DMS53 (cell line): ENCODE measurements around the gene FCER2.
A peak's percentile ranks its signal among the peaks of the same experiment; 100 is the strongest.

Experiments
- DNase-seq: peaks from one replicate; lab custom pipeline; 2025; lab: John Stamatoyannopoulos, UW

FCER2 gene

GRCh38 chr19:7733376-7733775 is 31.4 kb upstream of the FCER2 start:
- DNase-seq, result no peak

- DNase-seq, result no peak
Observed at GRCh38 chr19:7732045-7732444, 30.1 kb upstream of the FCER2 start, which contains the start of gene CLEC4G. TSS of gene CLEC4G (minus strand) at chr19:7732110. CDS start at chr19:7732102, 8 bp downstream.

- no peak for DNase-seq
Observed at GRCh38 chr19:7731615-7732014, 29.7 kb upstream of the FCER2 start.

DNA sequence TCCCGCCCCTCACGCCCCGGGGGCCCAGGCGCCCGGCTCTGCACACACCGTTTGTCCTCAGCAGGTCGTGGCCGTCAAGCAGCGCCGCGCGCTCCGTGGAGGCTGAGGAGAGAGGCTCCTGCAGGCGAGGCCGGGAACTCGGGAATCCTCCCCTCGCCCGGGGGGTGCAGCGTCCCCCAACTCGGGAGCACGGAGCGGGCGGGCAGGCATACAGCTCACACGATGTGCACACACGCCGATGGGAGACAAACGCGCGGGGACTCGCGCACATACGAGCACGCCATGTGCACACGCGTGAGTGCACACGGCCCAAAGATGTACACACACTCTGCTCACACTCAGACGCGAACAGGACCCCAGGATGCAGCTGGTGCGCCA is 29.3 kb upstream of the FCER2 start:
- DNase-seq, result no peak

DNA sequence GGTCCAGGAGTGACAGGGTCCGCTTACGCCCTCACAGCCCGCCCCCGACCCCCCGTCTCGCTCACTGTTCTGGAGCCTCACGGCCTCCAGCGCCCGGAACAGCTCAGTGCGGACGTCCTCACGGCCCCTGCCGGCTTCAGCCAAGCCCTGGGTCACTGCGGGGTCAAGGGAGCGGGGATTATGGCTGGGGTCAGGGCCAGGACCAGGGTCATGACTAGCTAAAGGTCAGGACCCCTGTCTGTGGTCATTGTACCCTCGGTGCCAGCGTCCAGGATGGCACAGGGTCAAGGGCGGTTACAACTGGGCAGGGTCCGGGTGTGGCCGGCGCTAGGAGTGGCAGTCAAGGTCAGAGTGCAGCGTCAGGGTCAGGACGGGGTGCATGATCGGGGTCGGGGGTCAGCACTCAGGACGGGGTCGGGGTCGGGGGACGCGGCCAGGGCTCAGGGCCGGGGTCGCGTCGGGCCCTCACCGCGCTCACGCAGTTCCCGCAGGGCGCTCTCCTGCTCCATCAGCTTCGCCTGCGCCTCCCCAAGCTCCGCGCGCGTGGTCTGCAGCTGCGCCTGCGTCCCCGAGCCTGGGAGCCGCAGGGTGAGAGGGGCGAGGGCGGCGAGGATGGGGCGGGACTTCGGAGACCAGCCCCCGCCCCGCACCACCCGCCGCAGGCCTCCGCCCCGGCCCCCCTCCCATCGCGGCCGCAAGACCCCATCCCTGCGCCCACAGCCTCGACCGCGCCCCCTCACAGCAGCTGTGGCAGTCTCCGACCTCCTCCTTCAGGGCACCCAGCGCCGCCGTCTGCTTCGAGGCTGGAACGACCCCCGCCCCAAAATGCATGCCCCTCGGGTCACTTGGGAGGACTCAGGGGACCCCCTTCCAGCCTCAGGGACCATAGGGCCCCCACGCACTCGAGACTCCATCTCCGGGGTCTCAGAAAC is 28.6 kb upstream of the FCER2 start:
- DNase-seq, result no peak

GRCh38 chr19:7729831-7730285 is 27.9 kb upstream of the FCER2 start:
- DNase-seq, result no peak

DNA sequence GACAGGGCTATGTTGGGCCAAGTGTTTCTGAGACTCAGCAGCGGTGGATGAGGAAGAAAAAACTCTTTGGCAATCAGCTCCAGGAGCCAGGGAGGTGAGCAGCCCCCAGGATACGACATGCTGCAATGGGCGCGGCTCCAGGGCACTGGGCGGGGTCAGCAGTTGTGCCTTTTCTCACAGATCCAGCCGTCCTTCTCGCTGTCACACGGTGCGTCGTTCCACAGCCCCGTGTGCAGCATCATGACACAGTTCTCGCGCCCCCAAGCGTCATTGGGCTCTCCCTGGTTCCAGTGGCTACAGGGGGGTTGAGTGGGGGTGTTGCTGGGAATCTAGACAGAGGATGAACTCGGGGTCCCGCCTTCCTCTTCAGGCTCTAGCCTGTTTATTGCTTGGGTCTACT is 27.3 kb upstream of the FCER2 start:
- DNase-seq, result no peak

GRCh38 chr19:7725791-7726190 is 23.9 kb upstream of the FCER2 start:
- DNase-seq, result no peak

DNA sequence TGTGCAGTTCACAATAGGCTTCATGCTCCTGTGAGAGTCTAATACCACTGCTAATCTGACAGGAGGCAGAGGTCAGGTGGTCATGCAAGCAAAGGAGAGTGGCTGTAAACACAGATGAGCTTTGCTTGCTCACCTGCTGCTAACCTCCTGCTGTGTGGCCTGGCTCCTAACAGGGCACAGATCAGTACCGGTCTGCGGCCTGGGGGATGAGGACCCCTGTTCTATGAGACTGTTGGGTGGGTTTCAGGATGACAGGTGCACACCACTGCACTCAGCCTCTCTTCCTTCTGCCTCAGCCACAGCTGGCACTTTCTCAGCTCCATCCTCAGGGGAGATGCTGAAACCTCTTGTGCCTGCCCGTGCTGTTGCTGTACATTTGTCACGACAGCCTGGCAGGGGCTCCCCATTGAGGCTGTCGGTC is 20.3 kb upstream of the FCER2 start:
- DNase-seq, result peak; percentile 69

GRCh38 chr19:7720351-7720750 is 18.4 kb upstream of the FCER2 start:
- no peak for DNase-seq

DNA sequence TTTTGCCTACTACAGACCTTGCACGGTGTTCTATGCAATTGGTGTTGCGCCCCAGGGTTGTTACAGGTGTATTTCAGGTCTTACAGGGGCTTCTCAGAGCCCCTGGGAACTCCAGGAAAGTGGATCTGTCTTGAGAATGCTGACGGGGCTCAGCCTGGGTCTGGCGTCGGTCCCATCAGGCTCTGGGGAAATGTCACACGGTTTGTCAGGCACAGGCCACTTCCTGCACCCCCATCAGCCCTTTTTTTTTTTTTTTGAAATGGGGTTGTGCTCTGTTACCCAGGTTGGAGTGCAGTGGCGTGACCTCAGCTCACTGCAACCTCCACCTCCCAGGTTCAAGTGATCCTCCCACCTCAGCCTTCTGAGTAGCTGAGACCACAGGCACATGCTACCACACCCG is 16.7 kb upstream of the FCER2 start:
- no peak for DNase-seq

- no peak for DNase-seq
Observed at GRCh38 chr19:7716762-7717161, 14.8 kb upstream of the FCER2 start.

GRCh38 chr19:7715671-7716070 is 13.7 kb upstream of the FCER2 start:
- DNase-seq, result no peak

DNA sequence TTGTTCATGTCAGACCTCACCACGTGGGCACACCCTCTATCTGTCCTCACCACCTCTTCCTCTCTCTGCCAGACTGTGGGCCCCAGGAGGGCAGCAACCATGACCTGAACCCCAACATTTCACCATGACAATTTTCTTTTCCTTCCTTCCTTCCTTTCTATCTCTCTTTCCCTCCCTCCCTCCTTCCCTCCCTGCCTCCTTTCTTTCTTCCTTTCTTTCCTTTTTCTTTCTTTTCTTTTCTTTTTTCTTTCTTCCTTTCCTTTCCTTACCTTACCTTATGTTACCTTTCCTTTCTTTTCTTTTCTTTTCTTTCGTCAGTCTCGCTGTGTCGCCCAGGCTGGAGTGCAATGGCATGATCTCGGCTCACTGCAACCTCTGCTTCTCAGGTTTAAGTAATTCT is 8.7 kb upstream of the FCER2 start:
- no peak for DNase-seq

DNA sequence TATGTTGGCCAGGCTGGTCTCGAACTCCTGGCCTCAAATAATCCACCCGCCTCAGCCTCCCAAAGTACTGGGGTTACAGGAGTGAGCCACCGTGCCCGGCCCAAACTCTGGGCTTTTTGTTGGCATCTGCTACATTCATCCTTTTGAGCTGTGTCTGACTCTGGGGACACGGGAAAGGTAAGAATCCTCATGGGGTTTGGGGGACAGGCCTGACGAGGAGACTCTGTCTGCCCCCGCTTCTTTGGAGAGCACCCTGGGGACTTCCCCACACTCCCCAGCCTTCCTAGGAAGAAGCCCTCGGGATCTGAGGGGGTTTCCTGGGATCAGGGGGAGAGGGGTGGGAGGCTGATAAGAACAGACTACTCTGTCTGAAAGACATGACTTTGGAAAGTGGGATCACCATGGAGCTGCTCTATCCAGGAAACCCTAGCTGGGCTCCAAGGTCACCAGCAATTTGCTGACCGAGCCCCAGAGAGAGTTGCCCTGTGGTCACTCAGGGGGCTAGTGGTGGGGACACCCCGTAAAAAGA is 8.1 kb upstream of the FCER2 start:
- no peak for DNase-seq

DNA sequence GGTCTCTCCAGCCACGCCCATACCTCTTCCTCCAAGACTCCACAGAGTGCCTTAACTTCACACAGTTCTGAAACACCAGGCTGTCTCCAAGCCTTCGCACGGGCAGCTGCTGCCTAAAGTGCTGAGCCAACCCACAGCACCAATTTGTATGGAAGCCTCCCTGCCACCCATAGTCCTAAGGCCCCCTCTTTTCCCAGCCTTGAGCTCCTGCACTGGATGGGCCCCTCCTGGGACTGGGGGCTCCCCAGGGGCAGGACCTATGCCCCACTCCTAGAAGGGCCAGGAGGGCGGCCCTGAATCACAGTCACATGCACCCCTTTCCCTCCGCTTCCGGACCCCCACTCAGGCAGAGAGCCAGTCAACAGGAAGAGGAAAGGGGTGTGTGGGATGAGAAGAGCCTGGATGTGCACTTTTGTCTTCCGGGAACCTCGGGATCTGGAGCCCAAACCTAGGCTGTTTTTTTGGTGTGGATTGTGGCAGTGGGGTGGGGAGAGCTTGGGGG is 5.1 kb upstream of the FCER2 start:
- no peak for DNase-seq

GRCh38 chr19:7706188-7706954 is 4.4 kb upstream of the FCER2 start:
- DNase-seq, result no peak

- no peak for DNase-seq
Observed at GRCh38 chr19:7705387-7706187, 3.7 kb upstream of the FCER2 start.

DNA sequence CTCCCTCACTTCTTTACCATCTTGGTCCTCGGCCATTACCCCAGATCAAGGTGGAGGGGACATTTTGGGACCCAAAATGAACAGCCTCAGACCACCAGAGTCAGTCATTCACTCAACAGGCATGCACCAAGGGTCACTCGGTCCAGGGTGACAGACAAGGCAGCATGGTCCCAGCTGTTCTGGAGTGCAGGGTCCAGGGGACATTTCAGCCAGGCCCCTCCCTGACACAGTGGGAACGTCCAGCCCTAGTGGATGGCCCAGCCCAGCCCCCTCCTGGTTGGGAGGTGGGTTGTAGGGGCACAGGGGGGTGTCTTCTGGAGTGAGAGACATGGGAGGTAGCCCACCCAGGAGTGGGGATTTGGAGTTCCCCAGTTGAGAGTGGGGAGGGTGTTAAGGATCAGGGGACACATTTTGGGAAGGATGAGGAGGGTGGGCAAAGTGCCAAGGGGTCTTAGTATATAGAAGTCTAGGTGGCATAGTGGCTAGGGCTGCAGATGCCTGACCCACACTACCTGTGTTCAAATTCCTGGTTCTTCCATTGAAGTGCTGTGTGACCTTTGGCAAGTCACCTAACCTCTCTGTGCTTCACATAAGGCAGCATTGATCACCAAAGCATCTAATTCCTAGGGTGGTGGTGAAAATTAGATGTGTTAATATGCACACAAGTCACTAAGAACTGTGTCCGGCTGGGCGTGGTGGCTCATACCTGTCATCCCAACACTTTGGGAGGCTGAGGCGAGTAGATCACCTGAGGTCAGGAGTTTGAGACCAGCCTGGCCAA is 2.5 kb upstream of the FCER2 start:
- DNase-seq, result no peak

DNA sequence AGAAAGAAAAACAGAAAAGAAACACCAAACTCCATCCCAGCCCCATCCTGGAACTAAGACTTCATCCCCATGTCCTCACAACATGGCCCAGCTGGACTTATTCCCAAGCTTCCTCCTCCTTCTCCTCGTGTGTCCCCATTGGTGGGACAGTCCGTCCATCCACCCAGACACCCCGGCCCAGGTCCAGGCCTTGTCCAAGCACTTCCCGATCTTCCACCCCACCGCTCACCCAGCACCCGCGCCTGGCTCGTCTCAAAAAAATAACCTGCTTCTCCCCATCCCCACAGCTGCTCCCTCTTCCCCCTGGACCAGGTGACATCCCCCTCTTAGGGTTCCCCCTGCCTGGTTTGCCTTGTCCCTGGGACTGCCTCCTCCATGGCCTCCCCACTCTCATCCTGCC is 1.4 kb upstream of the FCER2 start:
- no peak for DNase-seq

- no peak for DNase-seq
Observed at GRCh38 chr19:7701049-7701653, 780 bp downstream of the FCER2 start.
